GM12872 (cell line): Measurements from ENCODE around the gene TMEM86A.

Experiments used
- CTCF ChIP-seq: IDR thresholded peaks from 3 replicates; pipeline ENCODE4 v1.5.1; 2011; ENCODE audit warnings: low read depth, mild to moderate bottlenecking, low read length, moderate library complexity; ENCODE audit not compliant: insufficient read depth

TMEM86A gene

GRCh38 chr11:18743900-18744514 is 45.4 kb downstream of the TMEM86A start:
- no peak for TF ChIP-seq CTCF

- TF ChIP-seq CTCF = no peak
Measured at GRCh38 chr11:18745251-18745650, 46.7 kb downstream of the TMEM86A start.

GRCh38 chr11:18748766-18749365 is 50.3 kb downstream of the TMEM86A start:
- TF ChIP-seq CTCF = no peak

- TF ChIP-seq CTCF = no peak
Measured at GRCh38 chr11:18749681-18750319, 51.2 kb downstream of the TMEM86A start.

GRCh38 chr11:18750944-18751343 is 52.4 kb downstream of the TMEM86A start:
- TF ChIP-seq CTCF = no peak

GRCh38 chr11:18752502-18752901 is 53.9 kb downstream of the TMEM86A start:
- TF ChIP-seq CTCF = no peak

GRCh38 chr11:18754308-18754707 is 55.7 kb downstream of the TMEM86A start:
- TF ChIP-seq CTCF = no peak
